ENCODE measurements around the gene CCNF.

The CCNF gene

GRCh38 chr16:2487903-2488531 is 58.8 kb downstream of the CCNF start:
- Histone ChIP-seq H3K36me3 (ENCODE audit: insufficient read depth, insufficient read length, low read length) (peaks cover 6% of the 10 kb centered on the region), H3K27me3 (ENCODE audit: insufficient read depth, insufficient read length) (no peaks in the 10 kb centered on the region), H3K4me3 (ENCODE audit: insufficient read length, low read depth) (no peak overlapping the region), H3K4me1 (ENCODE audit: insufficient read depth, insufficient read length) (peaks cover 15% of the 10 kb centered on the region), H3K9ac (ENCODE audit: insufficient read length, low read depth) (peak overlapping the region; percentile 36), H3K9me3 (ENCODE audit: insufficient read depth, low read length) (no peaks in the 10 kb centered on the region)
- DNase-seq (ENCODE audit: low read depth, low spot score) = no peak
- TF ChIP-seq YY1 (IDR thresholded peaks at IDR 0.05; ENCODE audit: insufficient read depth, insufficient read length) = no peak

DNA sequence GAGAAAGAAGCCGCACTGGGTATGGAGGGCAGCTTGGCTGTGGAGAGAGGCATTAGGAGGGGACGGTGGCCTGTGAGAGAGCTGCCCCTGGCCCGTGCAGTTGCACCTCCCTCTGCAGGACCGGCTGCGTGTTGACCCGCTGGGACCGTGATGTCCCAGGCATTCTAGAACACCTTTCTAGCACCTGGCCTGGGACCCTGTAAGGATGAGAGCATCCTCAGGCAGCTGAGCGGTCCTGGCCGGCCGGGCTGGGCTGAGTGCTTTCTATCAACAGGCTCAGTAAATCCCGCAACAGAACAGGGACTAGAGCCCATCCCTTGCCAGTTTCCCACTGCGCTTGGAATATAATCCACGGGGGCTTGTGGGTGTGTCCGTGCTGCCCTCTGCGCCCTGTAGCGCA is 60.3 kb downstream of the CCNF start:
- Histone ChIP-seq H3K9ac (ENCODE audit: insufficient read length, low read depth) (no peak overlapping the region), H3K36me3 (ENCODE audit: insufficient read depth, insufficient read length, low read length) (peaks cover 9% of the 10 kb centered on the region)

DNA sequence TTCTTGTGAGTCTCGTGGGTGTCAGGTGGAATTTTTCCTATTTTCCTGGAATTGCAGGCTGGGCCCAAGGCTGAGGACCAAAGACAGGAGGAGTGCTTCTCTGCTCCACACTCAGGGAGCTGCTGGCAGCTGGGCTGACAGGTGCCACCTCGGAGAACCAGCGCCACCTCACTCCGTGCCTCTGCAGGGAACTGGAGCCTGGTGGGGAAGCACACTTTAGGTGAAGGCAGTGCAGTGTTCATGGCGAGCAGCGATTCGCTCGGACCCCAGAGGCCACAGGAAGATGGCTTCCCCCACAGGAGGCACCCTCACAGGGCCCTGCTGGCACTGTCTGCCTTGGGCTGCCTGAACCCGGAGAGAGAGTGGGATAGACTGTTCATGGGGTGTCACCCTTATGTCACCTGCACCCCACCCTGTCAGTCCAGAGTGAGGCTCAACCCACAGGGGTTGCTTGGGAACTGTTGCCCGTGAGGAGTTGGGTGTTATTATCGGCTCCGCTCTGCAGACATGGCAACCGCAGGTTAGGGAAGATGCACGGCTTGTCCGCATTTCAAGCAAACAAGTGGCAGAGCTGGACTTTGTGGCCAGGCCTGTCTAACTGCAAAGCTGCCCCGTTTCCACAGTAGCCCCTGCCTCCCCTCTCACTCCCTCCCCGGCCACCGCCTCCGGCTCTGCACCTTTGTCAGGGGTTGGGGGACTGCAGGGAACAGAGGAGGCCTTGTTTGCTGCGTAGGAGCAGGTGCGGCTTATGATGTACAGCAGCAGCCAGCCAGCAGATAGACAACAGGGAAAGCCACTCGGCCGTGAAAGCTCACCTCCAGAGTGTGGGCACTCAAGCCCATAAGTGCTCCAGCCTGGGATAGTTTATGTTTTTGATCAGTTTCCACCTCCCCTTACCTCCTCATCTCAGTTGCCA is 61.2 kb downstream of the CCNF start:
- Histone ChIP-seq H3K9me3 (ENCODE audit: insufficient read depth, low read length) (no peaks in the 10 kb centered on the region), H3K27me3 (ENCODE audit: insufficient read depth, insufficient read length) (no peaks in the 10 kb centered on the region), H3K9ac (ENCODE audit: insufficient read length, low read depth) (no peak overlapping the region), H3K36me3 (ENCODE audit: insufficient read depth, insufficient read length, low read length) (peaks cover 9% of the 10 kb centered on the region), H3K4me3 (ENCODE audit: insufficient read length, low read depth) (no peak overlapping the region), H3K4me1 (ENCODE audit: insufficient read depth, insufficient read length) (peaks cover 10% of the 10 kb centered on the region)
- no peak for DNase-seq (ENCODE audit: low read depth, low spot score)
- TF ChIP-seq SUZ12 (IDR thresholded peaks at IDR 0.05; ENCODE audit: extremely low read depth, insufficient read depth, insufficient read length) (no peak), YY1 (IDR thresholded peaks at IDR 0.05; ENCODE audit: insufficient read depth, insufficient read length) (no peak), ZNF274 (IDR thresholded peaks at IDR 0.05; ENCODE audit: low read depth, low read length) (no peak)

More for the DNA sequence above, 60.3 kb downstream of the CCNF start:
- no peaks in the 10 kb centered on the region for H3K9me3 ChIP-seq (ENCODE audit: insufficient read depth, low read length)
- no peak for DNase-seq (ENCODE audit: low read depth, low spot score)
- H3K27me3 ChIP-seq (ENCODE audit: insufficient read depth, insufficient read length) = no peaks in the 10 kb centered on the region
- no peak overlapping the region for H3K4me3 ChIP-seq (ENCODE audit: insufficient read length, low read depth)
- TF ChIP-seq ZNF274 (IDR thresholded peaks at IDR 0.05; ENCODE audit: low read depth, low read length) (no peak), SUZ12 (IDR thresholded peaks at IDR 0.05; ENCODE audit: extremely low read depth, insufficient read depth, insufficient read length) (no peak)
- H3K4me1 ChIP-seq (ENCODE audit: insufficient read depth, insufficient read length) = peaks cover 10% of the 10 kb centered on the region

GRCh38 chr16:2492292-2492691 is 63.0 kb downstream of the CCNF start:
- Histone ChIP-seq H3K27me3 (ENCODE audit: insufficient read depth, insufficient read length) (no peaks in the 10 kb centered on the region), H3K9me3 (ENCODE audit: insufficient read depth, low read length) (no peaks in the 10 kb centered on the region), H3K4me1 (ENCODE audit: insufficient read depth, insufficient read length) (peaks cover 11% of the 10 kb centered on the region), H3K4me3 (ENCODE audit: insufficient read length, low read depth) (no peak overlapping the region), H3K9ac (ENCODE audit: insufficient read length, low read depth) (no peak overlapping the region), H3K36me3 (ENCODE audit: insufficient read depth, insufficient read length, low read length) (peaks cover 22% of the 10 kb centered on the region)
- no peak for DNase-seq (ENCODE audit: low read depth, low spot score)
- TF ChIP-seq ZNF274 (IDR thresholded peaks at IDR 0.05; ENCODE audit: low read depth, low read length) (no peak), SUZ12 (IDR thresholded peaks at IDR 0.05; ENCODE audit: extremely low read depth, insufficient read depth, insufficient read length) (no peak), YY1 (IDR thresholded peaks at IDR 0.05; ENCODE audit: insufficient read depth, insufficient read length) (no peak)

GRCh38 chr16:2493605-2494004 is 64.4 kb downstream of the CCNF start:
- Histone ChIP-seq H3K9ac (ENCODE audit: insufficient read length, low read depth) (no peak overlapping the region), H3K27me3 (ENCODE audit: insufficient read depth, insufficient read length) (no peaks in the 10 kb centered on the region), H3K9me3 (ENCODE audit: insufficient read depth, low read length) (no peaks in the 10 kb centered on the region), H3K4me3 (ENCODE audit: insufficient read length, low read depth) (no peak overlapping the region), H3K36me3 (ENCODE audit: insufficient read depth, insufficient read length, low read length) (peaks cover 31% of the 10 kb centered on the region), H3K4me1 (ENCODE audit: insufficient read depth, insufficient read length) (peaks cover 6% of the 10 kb centered on the region)
- TF ChIP-seq SUZ12 (IDR thresholded peaks at IDR 0.05; ENCODE audit: extremely low read depth, insufficient read depth, insufficient read length) (no peak), ZNF274 (IDR thresholded peaks at IDR 0.05; ENCODE audit: low read depth, low read length) (no peak), YY1 (IDR thresholded peaks at IDR 0.05; ENCODE audit: insufficient read depth, insufficient read length) (no peak)
- no peak for DNase-seq (ENCODE audit: low read depth, low spot score)

- DNase-seq (ENCODE audit: low read depth, low spot score) = no peak
- Histone ChIP-seq H3K4me1 (ENCODE audit: insufficient read depth, insufficient read length) (peaks cover 6% of the 10 kb centered on the region), H3K9ac (ENCODE audit: insufficient read length, low read depth) (no peak overlapping the region), H3K9me3 (ENCODE audit: insufficient read depth, low read length) (no peaks in the 10 kb centered on the region), H3K27me3 (ENCODE audit: insufficient read depth, insufficient read length) (no peaks in the 10 kb centered on the region), H3K4me3 (ENCODE audit: insufficient read length, low read depth) (no peak overlapping the region), H3K36me3 (ENCODE audit: insufficient read depth, insufficient read length, low read length) (peaks cover 38% of the 10 kb centered on the region)
- no peak for TF ChIP-seq SUZ12 (IDR thresholded peaks at IDR 0.05; ENCODE audit: extremely low read depth, insufficient read depth, insufficient read length)
- TF ChIP-seq ZNF274 (IDR thresholded peaks at IDR 0.05; ENCODE audit: low read depth, low read length) = no peak
- no peak for TF ChIP-seq YY1 (IDR thresholded peaks at IDR 0.05; ENCODE audit: insufficient read depth, insufficient read length)
Measured at GRCh38 chr16:2494616-2495015, 65.4 kb downstream of the CCNF start.

DNA sequence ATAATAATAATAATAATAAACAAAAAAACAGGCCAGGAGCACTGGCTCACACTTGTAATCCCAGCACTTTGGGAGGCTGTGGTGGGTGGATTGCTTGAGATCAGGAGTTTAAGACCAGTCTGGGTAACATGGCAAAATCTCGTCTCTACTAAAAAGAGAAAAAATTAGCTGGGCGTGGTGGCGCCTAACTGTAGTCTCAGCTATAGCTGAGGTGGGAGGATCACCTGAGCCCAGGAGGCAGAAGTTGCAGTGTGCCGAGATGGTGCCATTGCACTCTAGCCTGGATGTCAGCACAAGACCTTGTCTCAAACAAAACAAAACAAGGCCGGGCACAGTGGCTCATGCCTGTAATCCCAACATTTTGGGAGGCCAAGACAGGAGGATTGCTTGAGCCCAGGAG is 65.8 kb downstream of the CCNF start:
- H3K4me3 ChIP-seq (ENCODE audit: insufficient read length, low read depth) = no peak overlapping the region

More for the DNA sequence above, 65.8 kb downstream of the CCNF start:
- Histone ChIP-seq H3K27me3 (ENCODE audit: insufficient read depth, insufficient read length) (no peaks in the 10 kb centered on the region), H3K9me3 (ENCODE audit: insufficient read depth, low read length) (no peaks in the 10 kb centered on the region), H3K36me3 (ENCODE audit: insufficient read depth, insufficient read length, low read length) (peaks cover 36% of the 10 kb centered on the region), H3K4me1 (ENCODE audit: insufficient read depth, insufficient read length) (peaks cover 6% of the 10 kb centered on the region), H3K9ac (ENCODE audit: insufficient read length, low read depth) (no peak overlapping the region)
- no peak for TF ChIP-seq SUZ12 (IDR thresholded peaks at IDR 0.05; ENCODE audit: extremely low read depth, insufficient read depth, insufficient read length)
- no peak for DNase-seq (ENCODE audit: low read depth, low spot score)

All from NT2/D1 (cell line).